ENCODE results near the gene RUFY3.
"Not testable (repeated sequence)": the region's sequence is repeated elsewhere in the genome, so short reads cannot be mapped to it uniquely, and the experiment has no call there.

The RUFY3 gene

GRCh38 chr4:70840631-70841030, 118.9 kb downstream of the RUFY3 start:
- not testable (repeated sequence) for DNase-seq (ENCODE audit: low read depth)

GRCh38 chr4:70841211-70841610, 119.4 kb downstream of the RUFY3 start:
- DNase-seq (ENCODE audit: low read depth) = no peak

- DNase-seq (ENCODE audit: low read depth) = no peak
Measured at GRCh38 chr4:70841951-70842350, 120.2 kb downstream of the RUFY3 start.

GRCh38 chr4:70842761-70843435, 121.1 kb downstream of the RUFY3 start:
- no peak for DNase-seq (ENCODE audit: low read depth)

GRCh38 chr4:70844180-70844579, 122.4 kb downstream of the RUFY3 start:
- DNase-seq (ENCODE audit: low read depth) = no peak

GRCh38 chr4:70849291-70849690, 127.5 kb downstream of the RUFY3 start:
- no peak for DNase-seq (ENCODE audit: low read depth)

GRCh38 chr4:70855464-70855863, 133.7 kb downstream of the RUFY3 start:
- no peak for DNase-seq (ENCODE audit: low read depth)
